Panc1 (cell line): ENCODE results near the gene DIABLO.

ENCODE experiments used
- POLR2AphosphoS5 ChIP-seq: IDR thresholded peaks from 2 replicates; pipeline ENCODE4 v1.6.1; 2012; ENCODE audit warnings: mild to moderate bottlenecking, low read depth, low read length, moderate library complexity
- SIN3A ChIP-seq: IDR thresholded peaks from 2 replicates; pipeline ENCODE4 v1.6.1; 2012; ENCODE audit warnings: low read depth, mild to moderate bottlenecking, low read length, moderate library complexity, borderline replicate concordance; ENCODE audit not compliant: insufficient read depth
- TF ChIP-seq, protein P1 (sequence below): fragments of 450-650 bp; IDR thresholded peaks from 2 replicates; pipeline ENCODE4 v1.5.1; 2017; ENCODE audit warnings: mild to moderate bottlenecking
- TF ChIP-seq, protein P2 (sequence below), 2 experiments: IDR thresholded peaks; 2 replicates each; pipeline ENCODE4 v1.6.1; 2011 to 2012; ENCODE audit warnings: low read depth in 2 of 2, control low read depth in 1 of 2, low read length in 1 of 2, mild to moderate bottlenecking in 1 of 2, moderate library complexity in 1 of 2; ENCODE audit not compliant: insufficient read depth in 1 of 2

DNA sequence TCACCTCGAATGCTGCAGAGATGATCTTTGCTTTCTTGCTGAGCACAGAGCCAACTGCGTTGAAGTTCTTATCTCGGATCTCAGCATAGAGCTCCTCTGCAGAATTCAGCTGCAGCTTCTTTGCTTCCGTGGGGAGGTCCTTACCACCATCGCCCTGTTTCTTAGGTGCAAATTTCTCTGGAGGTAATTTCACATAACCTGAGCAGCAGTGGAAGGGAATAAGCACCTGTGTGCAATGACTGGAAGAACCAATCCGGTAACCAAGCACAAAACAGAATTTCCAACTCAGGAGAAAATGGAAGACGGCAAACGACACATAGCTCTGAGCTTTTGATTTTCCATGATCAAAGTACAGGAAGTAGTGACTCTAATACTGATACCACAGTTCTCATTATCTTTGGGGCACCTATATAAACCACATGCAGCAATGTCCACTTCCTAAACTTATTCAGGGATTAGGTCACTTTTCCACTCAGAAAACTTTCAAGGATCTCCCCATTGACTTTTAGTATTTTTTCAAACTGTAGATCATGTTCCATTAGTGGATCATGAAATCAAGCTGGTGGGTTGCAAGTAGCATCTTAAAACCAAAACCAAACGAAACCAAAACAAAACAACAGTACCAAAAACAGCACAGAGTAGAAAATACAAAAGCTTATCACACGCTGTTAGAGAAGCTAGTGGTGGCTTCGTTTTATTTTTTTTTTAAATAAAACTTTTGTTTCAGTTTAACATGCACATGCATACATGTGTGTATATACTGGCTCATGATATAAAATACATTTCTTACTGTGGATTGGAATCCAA lies 18.9 kb upstream of the DIABLO start:
- TF ChIP-seq, protein P1, sequence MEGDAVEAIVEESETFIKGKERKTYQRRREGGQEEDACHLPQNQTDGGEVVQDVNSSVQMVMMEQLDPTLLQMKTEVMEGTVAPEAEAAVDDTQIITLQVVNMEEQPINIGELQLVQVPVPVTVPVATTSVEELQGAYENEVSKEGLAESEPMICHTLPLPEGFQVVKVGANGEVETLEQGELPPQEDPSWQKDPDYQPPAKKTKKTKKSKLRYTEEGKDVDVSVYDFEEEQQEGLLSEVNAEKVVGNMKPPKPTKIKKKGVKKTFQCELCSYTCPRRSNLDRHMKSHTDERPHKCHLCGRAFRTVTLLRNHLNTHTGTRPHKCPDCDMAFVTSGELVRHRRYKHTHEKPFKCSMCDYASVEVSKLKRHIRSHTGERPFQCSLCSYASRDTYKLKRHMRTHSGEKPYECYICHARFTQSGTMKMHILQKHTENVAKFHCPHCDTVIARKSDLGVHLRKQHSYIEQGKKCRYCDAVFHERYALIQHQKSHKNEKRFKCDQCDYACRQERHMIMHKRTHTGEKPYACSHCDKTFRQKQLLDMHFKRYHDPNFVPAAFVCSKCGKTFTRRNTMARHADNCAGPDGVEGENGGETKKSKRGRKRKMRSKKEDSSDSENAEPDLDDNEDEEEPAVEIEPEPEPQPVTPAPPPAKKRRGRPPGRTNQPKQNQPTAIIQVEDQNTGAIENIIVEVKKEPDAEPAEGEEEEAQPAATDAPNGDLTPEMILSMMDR = no peak
- no peak for TF ChIP-seq POLR2AphosphoS5
- no peak for TF ChIP-seq SIN3A
- TF ChIP-seq, protein P2, sequence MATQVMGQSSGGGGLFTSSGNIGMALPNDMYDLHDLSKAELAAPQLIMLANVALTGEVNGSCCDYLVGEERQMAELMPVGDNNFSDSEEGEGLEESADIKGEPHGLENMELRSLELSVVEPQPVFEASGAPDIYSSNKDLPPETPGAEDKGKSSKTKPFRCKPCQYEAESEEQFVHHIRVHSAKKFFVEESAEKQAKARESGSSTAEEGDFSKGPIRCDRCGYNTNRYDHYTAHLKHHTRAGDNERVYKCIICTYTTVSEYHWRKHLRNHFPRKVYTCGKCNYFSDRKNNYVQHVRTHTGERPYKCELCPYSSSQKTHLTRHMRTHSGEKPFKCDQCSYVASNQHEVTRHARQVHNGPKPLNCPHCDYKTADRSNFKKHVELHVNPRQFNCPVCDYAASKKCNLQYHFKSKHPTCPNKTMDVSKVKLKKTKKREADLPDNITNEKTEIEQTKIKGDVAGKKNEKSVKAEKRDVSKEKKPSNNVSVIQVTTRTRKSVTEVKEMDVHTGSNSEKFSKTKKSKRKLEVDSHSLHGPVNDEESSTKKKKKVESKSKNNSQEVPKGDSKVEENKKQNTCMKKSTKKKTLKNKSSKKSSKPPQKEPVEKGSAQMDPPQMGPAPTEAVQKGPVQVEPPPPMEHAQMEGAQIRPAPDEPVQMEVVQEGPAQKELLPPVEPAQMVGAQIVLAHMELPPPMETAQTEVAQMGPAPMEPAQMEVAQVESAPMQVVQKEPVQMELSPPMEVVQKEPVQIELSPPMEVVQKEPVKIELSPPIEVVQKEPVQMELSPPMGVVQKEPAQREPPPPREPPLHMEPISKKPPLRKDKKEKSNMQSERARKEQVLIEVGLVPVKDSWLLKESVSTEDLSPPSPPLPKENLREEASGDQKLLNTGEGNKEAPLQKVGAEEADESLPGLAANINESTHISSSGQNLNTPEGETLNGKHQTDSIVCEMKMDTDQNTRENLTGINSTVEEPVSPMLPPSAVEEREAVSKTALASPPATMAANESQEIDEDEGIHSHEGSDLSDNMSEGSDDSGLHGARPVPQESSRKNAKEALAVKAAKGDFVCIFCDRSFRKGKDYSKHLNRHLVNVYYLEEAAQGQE (IDR thresholded peaks at IDR 0.05; ENCODE audit: insufficient read depth in 1 of 2, low read depth in 2 of 2, low read length in 1 of 2) = no peak
